Measurements from ENCODE around the gene KRTAP10-9. TPM values are rescaled to one million over a fixed set of nuclear protein-coding genes. Genes with fewer than 3 reads are reported as not detected.

Gene KRTAP10-9
- total RNA-seq (not detected in 2 replicates), polyA plus RNA-seq (not detected in 2 replicates), polyA minus RNA-seq (ENCODE audit: low replicate concordance) (not detected in 2 replicates)
- not detected in 2 replicates for polyA plus RNA-seq (2012)

- H3K9me3 ChIP-seq (ENCODE audit: control insufficient read depth, insufficient read depth, low read depth, low read length), result no peaks in the 10 kb centered on the region
- no peaks in the 10 kb centered on the region for H4K20me1 ChIP-seq (ENCODE audit: control insufficient read depth, extremely low read depth, insufficient read depth, low read length)
- H3K27ac ChIP-seq (ENCODE audit: insufficient read depth, low read length), result no peak within 1 kb of the TSS
- H3K4me3 ChIP-seq (replicated peaks in 1 of 4; ENCODE audit: control extremely low read depth in 1 of 4, insufficient read depth in 1 of 4, low read depth in 3 of 4, low read length in 4 of 4), result no peak within 1 kb of the TSS
- no peaks in the 10 kb centered on the region for H3K4me1 ChIP-seq (ENCODE audit: control insufficient read depth, extremely low read depth, insufficient read depth, low read length)
- TF ChIP-seq EZH2 (IDR thresholded peaks at IDR 0.05; ENCODE audit: low read length, missing control alignments) (no peak), CTCF (conservative IDR thresholded peaks at IDR 0.05 in 1 of 2, IDR thresholded peaks at IDR 0.05 in 1 of 2; ENCODE audit: low read depth in 1 of 2, low read length in 2 of 2) (no peak)
- no peaks in the 10 kb centered on the region for H3K36me3 ChIP-seq (ENCODE audit: control insufficient read depth, insufficient read depth, low read length)
- no peak within 1 kb of the TSS for H3K4me2 ChIP-seq (ENCODE audit: extremely low read depth, insufficient read depth, low read length)
- H3K27me3 ChIP-seq (ENCODE audit: control insufficient read depth, insufficient read depth, low read length), result no peaks in the 10 kb centered on the region
- no peak for DNase-seq (ENCODE audit: low read depth in 2 of 2)
- no peak within 1 kb of the TSS for H3K9ac ChIP-seq (ENCODE audit: insufficient read depth, low read length)
- H2AFZ ChIP-seq (ENCODE audit: low read length), result no peak within 1 kb of the TSS
- H3K79me2 ChIP-seq (ENCODE audit: control insufficient read depth, insufficient read depth, low read length), result no peaks in the 10 kb centered on the region
Measured at GRCh38 chr21:44626673-44627143, at the start of gene KRTAP10-9. KRTAP10-9 (plus strand) TSS chr21:44627093; CDS start chr21:44627172, 79 bp downstream.

- Histone ChIP-seq H3K36me3 (ENCODE audit: control insufficient read depth, insufficient read depth, low read length) (no peaks in the 10 kb centered on the region), H3K79me2 (ENCODE audit: control insufficient read depth, insufficient read depth, low read length) (no peaks in the 10 kb centered on the region), H3K4me1 (ENCODE audit: control insufficient read depth, extremely low read depth, insufficient read depth, low read length) (no peaks in the 10 kb centered on the region), H3K4me3 (replicated peaks in 1 of 4; ENCODE audit: control extremely low read depth in 1 of 4, insufficient read depth in 1 of 4, low read depth in 3 of 4, low read length in 4 of 4) (no peak overlapping the region), H3K4me2 (ENCODE audit: extremely low read depth, insufficient read depth, low read length) (no peak overlapping the region), H4K20me1 (ENCODE audit: control insufficient read depth, extremely low read depth, insufficient read depth, low read length) (no peaks in the 10 kb centered on the region), H3K27ac (ENCODE audit: insufficient read depth, low read length) (no peak overlapping the region), H2AFZ (ENCODE audit: low read length) (no peak overlapping the region), H3K9ac (ENCODE audit: insufficient read depth, low read length) (no peak overlapping the region), H3K27me3 (ENCODE audit: control insufficient read depth, insufficient read depth, low read length) (no peaks in the 10 kb centered on the region), H3K9me3 (ENCODE audit: control insufficient read depth, insufficient read depth, low read depth, low read length) (no peaks in the 10 kb centered on the region)
- TF ChIP-seq CTCF (conservative IDR thresholded peaks at IDR 0.05 in 1 of 2, IDR thresholded peaks at IDR 0.05 in 1 of 2; ENCODE audit: low read depth in 1 of 2, low read length in 2 of 2) (no peak), EZH2 (IDR thresholded peaks at IDR 0.05; ENCODE audit: low read length, missing control alignments) (no peak)
- no peak for DNase-seq (ENCODE audit: low read depth in 2 of 2)
Measured at GRCh38 chr21:44578371-44579055, 48.4 kb upstream of the KRTAP10-9 start.

- Histone ChIP-seq H4K20me1 (ENCODE audit: control insufficient read depth, extremely low read depth, insufficient read depth, low read length) (no peaks in the 10 kb centered on the region), H3K4me3 (replicated peaks in 1 of 4; ENCODE audit: control extremely low read depth in 1 of 4, insufficient read depth in 1 of 4, low read depth in 3 of 4, low read length in 4 of 4) (no peak overlapping the region), H3K9me3 (ENCODE audit: control insufficient read depth, insufficient read depth, low read depth, low read length) (no peaks in the 10 kb centered on the region), H2AFZ (ENCODE audit: low read length) (no peak overlapping the region), H3K36me3 (ENCODE audit: control insufficient read depth, insufficient read depth, low read length) (no peaks in the 10 kb centered on the region), H3K27me3 (ENCODE audit: control insufficient read depth, insufficient read depth, low read length) (no peaks in the 10 kb centered on the region), H3K79me2 (ENCODE audit: control insufficient read depth, insufficient read depth, low read length) (no peaks in the 10 kb centered on the region), H3K27ac (ENCODE audit: insufficient read depth, low read length) (no peak overlapping the region), H3K9ac (ENCODE audit: insufficient read depth, low read length) (no peak overlapping the region), H3K4me2 (ENCODE audit: extremely low read depth, insufficient read depth, low read length) (no peak overlapping the region), H3K4me1 (ENCODE audit: control insufficient read depth, extremely low read depth, insufficient read depth, low read length) (no peaks in the 10 kb centered on the region)
- no peak for DNase-seq (ENCODE audit: low read depth in 2 of 2)
- TF ChIP-seq CTCF (conservative IDR thresholded peaks at IDR 0.05 in 1 of 2, IDR thresholded peaks at IDR 0.05 in 1 of 2; ENCODE audit: low read depth in 1 of 2, low read length in 2 of 2) (no peak), EZH2 (IDR thresholded peaks at IDR 0.05; ENCODE audit: low read length, missing control alignments) (no peak)
Measured at GRCh38 chr21:44579056-44579832, 47.6 kb upstream of the KRTAP10-9 start.

Measured in fibroblast of lung (primary cell).